SK-N-SH (cell line): ENCODE data around the gene SLC13A4. TPM values are rescaled to one million over a fixed set of nuclear protein-coding genes. Genes with fewer than 3 reads are reported as not detected.

ENCODE experiments used
- CTCF ChIA-PET: fragments of 300-600, 350-600 bp; formaldehyde crosslinking; extraction: SDS; loops from one replicate; lab custom pipeline; 2021; lab: Yijun Ruan, JAX
- POLR2A ChIA-PET: fragments of 350-600 bp; sonication (Branson Sonifier 250); formaldehyde crosslinking; extraction: SDS; loops from one replicate; lab custom pipeline; 2020; ENCODE audit warnings: antibody characterized with exemption, inconsistent platforms; lab: Yijun Ruan, JAX
- DNase-seq: peaks from one replicate; pipeline ENCODE4 v3.0.0; 2012
- H2AFZ ChIP-seq: fragments of 200-600 bp; sonication (generic); 2 replicates; pipeline ENCODE4 v1.8.1; 2016; ENCODE audit warnings: antibody characterized with exemption, mild to moderate bottlenecking, low read depth
- H3F3A ChIP-seq: fragments of 200-600 bp; sonication (generic); replicated peaks from 2 replicates; pipeline ENCODE3; 2016; ENCODE audit warnings: antibody characterized with exemption, mild to moderate bottlenecking; ENCODE audit not compliant: insufficient read depth
- H3K27ac ChIP-seq, 2 experiments: fragments of 200-500 bp in 1 of 2; fragments of 200-600 bp in 1 of 2; sonication (Bioruptor generic) in 1 of 2; sonication (generic), shearing (Covaris generic) in 1 of 2; 2 replicates each; pipeline versions ENCODE4 v1.5.1 to v1.6.1; 2014 to 2016; ENCODE audit warnings: low read depth in 2 of 2, inconsistent platforms in 1 of 2, low read length in 1 of 2, mild to moderate bottlenecking in 1 of 2, mixed read lengths in 1 of 2
- H3K27me3 ChIP-seq: fragments of 200-600 bp; sonication (generic), shearing (Covaris generic); 2 replicates; pipeline ENCODE4 v1.6.1; 2016; ENCODE audit warnings: mixed run types; ENCODE audit not compliant: insufficient read depth
- H3K36me3 ChIP-seq, 2 experiments: fragments of 200-500 bp in 1 of 2; fragments of 200-600 bp in 1 of 2; sonication (Bioruptor generic) in 1 of 2; sonication (generic) in 1 of 2; replicated peaks in 1 of 2; 2 replicates each; pipeline versions ENCODE3 to v1.5.1; 2014 to 2016; ENCODE audit warnings: low read length in 1 of 2, mild to moderate bottlenecking in 1 of 2; ENCODE audit not compliant: insufficient read depth in 2 of 2, control insufficient read depth in 1 of 2
- H3K4me1 ChIP-seq, 2 experiments: fragments of 200-500 bp in 1 of 2; fragments of 200-600 bp in 1 of 2; sonication (Bioruptor generic) in 1 of 2; sonication (generic), shearing (Covaris generic) in 1 of 2; 2 replicates each; pipeline versions ENCODE4 v1.5.1 to v1.6.1; 2014 to 2016; ENCODE audit warnings: low read depth in 1 of 2, low read length in 1 of 2, mixed run types in 1 of 2; ENCODE audit not compliant: insufficient read depth in 2 of 2, control insufficient read depth in 1 of 2
- H3K4me2 ChIP-seq: fragments of 200-600 bp; sonication (generic), shearing (Covaris generic); 2 replicates; pipeline ENCODE4 v1.6.1; 2017; ENCODE audit warnings: mixed run types
- H3K4me3 ChIP-seq, 2 experiments: fragments of 200-500 bp in 1 of 2; fragments of 200-600 bp in 1 of 2; sonication (Bioruptor generic) in 1 of 2; sonication (generic), shearing (Covaris generic) in 1 of 2; 2 replicates each; pipeline versions ENCODE4 v1.5.1 to v1.8.1; 2014 to 2016; ENCODE audit warnings: low read depth in 2 of 2, inconsistent platforms in 1 of 2, low read length in 1 of 2, mild to moderate bottlenecking in 1 of 2, mixed read lengths in 1 of 2, moderate library complexity in 1 of 2
- H3K79me2 ChIP-seq: fragments of 200-600 bp; sonication (generic); 2 replicates; pipeline ENCODE4 v1.8.1; 2017; ENCODE audit warnings: mild to moderate bottlenecking; ENCODE audit not compliant: insufficient read depth
- H3K9ac ChIP-seq: fragments of 200-600 bp; sonication (generic); 2 replicates; pipeline ENCODE4 v1.6.1; 2017; ENCODE audit warnings: mixed run types
- H3K9me2 ChIP-seq: fragments of 200-600 bp; sonication (generic); 2 replicates; pipeline ENCODE4 v1.6.1; 2017; ENCODE audit warnings: mixed run types
- H3K9me3 ChIP-seq: fragments of 200-600 bp; sonication (generic); 2 replicates; pipeline ENCODE4 v1.6.1; 2017; ENCODE audit warnings: mixed run types, mild to moderate bottlenecking, moderate library complexity
- H4K20me1 ChIP-seq: fragments of 200-600 bp; sonication (generic); 2 replicates; pipeline ENCODE4 v1.6.1; 2017; ENCODE audit warnings: mild to moderate bottlenecking, mixed run types; ENCODE audit not compliant: insufficient read depth
- EP300 ChIP-seq, 2 experiments: IDR thresholded peaks; 2 replicates each; pipeline versions ENCODE4 v1.4.0 to v1.6.1; 2012; ENCODE audit warnings: borderline replicate concordance in 1 of 2, low read depth in 1 of 2, low read length in 1 of 2
- EZH2phosphoT487 ChIP-seq: fragments of 200-600 bp; sonication (generic); IDR thresholded peaks from 2 replicates; pipeline ENCODE4 v1.6.1; 2017; ENCODE audit warnings: low read depth, mixed run types, mild to moderate bottlenecking, antibody characterized with exemption, moderate library complexity, borderline replicate concordance
- FOXJ3 ChIP-seq: sonication (generic); formaldehyde crosslinking; IDR thresholded peaks from 2 replicates; pipeline ENCODE4 v1.5.1; 2020; ENCODE audit warnings: mild to moderate bottlenecking, missing genetic modification reagents
- GATA2 ChIP-seq: sonication (generic); formaldehyde crosslinking; IDR thresholded peaks from 2 replicates; pipeline ENCODE4 v1.5.0; 2020; ENCODE audit warnings: mild to moderate bottlenecking, missing genetic modification reagents
- IRF3 ChIP-seq: fragments of 150-350 bp; IDR thresholded peaks from 2 replicates; pipeline ENCODE4 v1.6.1; 2016; ENCODE audit warnings: mild to moderate bottlenecking, low read depth, low read length
- JUND ChIP-seq: IDR thresholded peaks from 2 replicates; pipeline ENCODE4 v1.4.0; 2012
- MEF2A ChIP-seq: IDR thresholded peaks from 2 replicates; pipeline ENCODE4 v1.4.0; 2012; ENCODE audit warnings: low read depth, borderline replicate concordance
- NFIC ChIP-seq: IDR thresholded peaks from 2 replicates; pipeline ENCODE4 v1.4.0; 2012; ENCODE audit warnings: borderline replicate concordance
- PBX3 ChIP-seq: IDR thresholded peaks from 2 replicates; pipeline ENCODE4; 2012
- POLR2AphosphoS5 ChIP-seq: IDR thresholded peaks from 2 replicates; pipeline ENCODE4 v1.6.1; 2012; ENCODE audit warnings: low read depth, low read length
- RCOR1 ChIP-seq: fragments of 150-350 bp; IDR thresholded peaks from 2 replicates; pipeline ENCODE4 v1.6.1; 2017; ENCODE audit warnings: antibody characterized with exemption, low read length
- SIN3A ChIP-seq: IDR thresholded peaks from 2 replicates; pipeline ENCODE4 v1.6.1; 2012; ENCODE audit warnings: low read depth, mild to moderate bottlenecking, low read length, moderate library complexity, borderline replicate concordance
- SMC3 ChIP-seq: IDR thresholded peaks from 2 replicates; pipeline ENCODE4 v1.6.1; 2012; ENCODE audit warnings: low read depth, low read length, improper control_type of control experiment
- TAF1 ChIP-seq: IDR thresholded peaks from 2 replicates; pipeline ENCODE4 v1.6.1; 2012; ENCODE audit warnings: low read depth, mild to moderate bottlenecking, low read length, moderate library complexity, borderline replicate concordance
- TCF12 ChIP-seq: IDR thresholded peaks from 2 replicates; pipeline ENCODE4 v1.4.0; 2012
- USF1 ChIP-seq: IDR thresholded peaks from 2 replicates; pipeline ENCODE4 v1.4.0; 2012; ENCODE audit warnings: low read depth, borderline replicate concordance
- WGBS: methylation state at CpG from one replicate; pipeline ENCODE4 v1.1.6; 2017; ENCODE audit warnings: low lambda C conversion rate; 5-methylcytosine and 5-hydroxymethylcytosine counted together
- polyA plus RNA-seq, 3 experiments: library from polyadenylated mRNA; depleted of rRNA; stranded (reverse); fragments of >200 nt; gene quantifications; 2 replicates each; pipeline ENCODE4 v1.2.3, GENCODE V29; 2012
- TF ChIP-seq, protein P1 (sequence below): fragments of 200-600 bp; sonication (generic); IDR thresholded peaks from 2 replicates; pipeline ENCODE4 v1.6.1; 2017; ENCODE audit warnings: antibody characterized with exemption, mild to moderate bottlenecking, moderate library complexity

Gene SLC13A4
- polyA plus RNA-seq, 1 of the 3 experiments (the other 2 are of a cell fraction): 0.30 TPM

DNA sequence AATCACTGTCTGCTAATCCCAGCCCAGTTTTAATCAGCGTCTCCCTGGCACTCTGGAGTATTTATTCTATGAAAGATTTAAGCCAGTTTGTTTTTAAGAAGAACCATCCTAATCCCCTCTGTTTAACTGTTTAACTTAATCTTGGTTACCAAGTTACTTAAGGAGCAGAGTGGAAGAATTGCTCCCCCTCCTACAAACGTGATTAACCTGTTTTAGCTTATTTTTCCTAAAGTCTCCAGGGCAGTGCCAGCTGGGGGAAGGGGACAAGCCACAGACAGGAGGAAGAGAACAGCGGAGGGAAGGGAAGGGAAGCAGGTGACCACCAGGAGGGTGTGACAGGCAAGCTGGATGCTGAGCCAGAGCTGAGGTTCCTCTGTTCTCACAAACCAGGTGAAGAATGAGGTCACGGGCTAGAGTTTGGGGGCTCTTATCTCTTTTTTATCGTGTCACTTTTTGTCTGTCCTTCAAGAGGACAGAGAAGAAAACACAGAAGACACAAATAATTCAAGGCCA lies 1.7 kb downstream of the SLC13A4 start:
- Histone ChIP-seq H3K9ac (no peak overlapping the region), H4K20me1 (no peaks in the 10 kb centered on the region), H3K79me2 (no peaks in the 10 kb centered on the region), H3K36me3 (no peaks in the 10 kb centered on the region), H3K4me1 (peaks cover 0 to 5% of the 10 kb centered on the region in 2 experiments; a peak in 2 of 4 replicates), H3K27me3 (no peaks in the 10 kb centered on the region), H3K4me2 (no peak overlapping the region), H3K9me2 (no peaks in the 10 kb centered on the region), H3K9me3 (no peaks in the 10 kb centered on the region), H2AFZ (no peak overlapping the region), H3K27ac (no peak overlapping the region), H3K4me3 (no peak overlapping the region), H3F3A (peaks cover 3% of the 10 kb centered on the region)
- ChIA-PET CTCF (interaction anchor here (0.5 to 2.0 kb wide), 4 partner anchors 15 to 569 kb away, joined by 3 to 5 read pairs (median 4); no protein-coding TSS in a partner anchor), POLR2A (no interaction called here)
- 74% methylated on average over 5 of the region's 5 CpGs for WGBS
- no peak for DNase-seq
- no peak for TF ChIP-seq IRF3
- no peak for TF ChIP-seq PBX3
- TF ChIP-seq SIN3A: no peak
- TF ChIP-seq NFIC: no peak
- no peak for TF ChIP-seq FOXJ3 (CRISPR knock-in tag)
- no peak for TF ChIP-seq EP300 (IDR thresholded peaks at IDR 0.05; ENCODE audit: borderline replicate concordance in 1 of 2, low read depth in 1 of 2, low read length in 1 of 2)

DNA sequence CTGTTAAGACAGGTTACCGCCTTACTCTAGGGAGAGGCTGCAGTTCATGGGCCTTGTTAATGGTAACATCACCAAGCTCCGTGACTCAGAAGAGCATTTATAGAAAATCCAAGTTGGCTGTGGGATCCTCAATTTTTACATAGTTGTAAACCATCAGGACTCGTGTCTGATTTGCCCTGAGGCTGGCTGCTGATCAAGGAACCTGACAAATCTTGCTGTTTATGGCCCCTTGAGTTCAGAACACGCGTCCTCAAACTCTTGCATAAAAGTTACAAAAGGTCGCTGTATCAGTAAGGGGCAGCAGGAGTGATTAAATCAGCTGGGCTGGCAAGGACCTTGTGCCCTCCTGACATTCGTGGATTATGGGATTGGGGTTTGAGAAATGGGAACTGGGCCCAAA lies 4.6 kb downstream of the SLC13A4 start:
- H3K9me3 ChIP-seq: no peaks in the 10 kb centered on the region
- no peak overlapping the region for H3K9ac ChIP-seq
- 82% methylated on average over 7 of the region's 7 CpGs for WGBS
- no peaks in the 10 kb centered on the region for H3K79me2 ChIP-seq
- POLR2A ChIA-PET: no interaction called here
- H3K4me3 ChIP-seq: no peak overlapping the region
- no peak overlapping the region for H2AFZ ChIP-seq
- H3K9me2 ChIP-seq: no peaks in the 10 kb centered on the region
- no peak overlapping the region for H3K4me2 ChIP-seq
- H3K4me1 ChIP-seq: peaks cover 0 to 7% of the 10 kb centered on the region in 2 experiments; a peak in 1 of 4 replicates
- no peak for DNase-seq
- no peaks in the 10 kb centered on the region for H3K36me3 ChIP-seq
- H3F3A ChIP-seq: no peaks in the 10 kb centered on the region
- no peaks in the 10 kb centered on the region for H4K20me1 ChIP-seq
- no peak overlapping the region for H3K27ac ChIP-seq
- CTCF ChIA-PET: interaction anchor here (1.8 kb wide), 1 partner anchor 12 kb away, joined by 6 read pairs; no protein-coding TSS in a partner anchor
- H3K27me3 ChIP-seq: no peaks in the 10 kb centered on the region
- TF ChIP-seq TAF1 (no peak), POLR2AphosphoS5 (no peak), SMC3 (no peak), TCF12 (no peak), GATA2 (CRISPR knock-in tag) (no peak), USF1 (no peak), SIN3A (no peak), EZH2phosphoT487 (no peak), RCOR1 (no peak), PBX3 (no peak), EP300 (IDR thresholded peaks at IDR 0.05; ENCODE audit: borderline replicate concordance in 1 of 2, low read depth in 1 of 2, low read length in 1 of 2) (no peak), MEF2A (no peak), FOXJ3 (CRISPR knock-in tag) (no peak), JUND (no peak)
- TF ChIP-seq, protein P1, sequence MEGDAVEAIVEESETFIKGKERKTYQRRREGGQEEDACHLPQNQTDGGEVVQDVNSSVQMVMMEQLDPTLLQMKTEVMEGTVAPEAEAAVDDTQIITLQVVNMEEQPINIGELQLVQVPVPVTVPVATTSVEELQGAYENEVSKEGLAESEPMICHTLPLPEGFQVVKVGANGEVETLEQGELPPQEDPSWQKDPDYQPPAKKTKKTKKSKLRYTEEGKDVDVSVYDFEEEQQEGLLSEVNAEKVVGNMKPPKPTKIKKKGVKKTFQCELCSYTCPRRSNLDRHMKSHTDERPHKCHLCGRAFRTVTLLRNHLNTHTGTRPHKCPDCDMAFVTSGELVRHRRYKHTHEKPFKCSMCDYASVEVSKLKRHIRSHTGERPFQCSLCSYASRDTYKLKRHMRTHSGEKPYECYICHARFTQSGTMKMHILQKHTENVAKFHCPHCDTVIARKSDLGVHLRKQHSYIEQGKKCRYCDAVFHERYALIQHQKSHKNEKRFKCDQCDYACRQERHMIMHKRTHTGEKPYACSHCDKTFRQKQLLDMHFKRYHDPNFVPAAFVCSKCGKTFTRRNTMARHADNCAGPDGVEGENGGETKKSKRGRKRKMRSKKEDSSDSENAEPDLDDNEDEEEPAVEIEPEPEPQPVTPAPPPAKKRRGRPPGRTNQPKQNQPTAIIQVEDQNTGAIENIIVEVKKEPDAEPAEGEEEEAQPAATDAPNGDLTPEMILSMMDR: no peak
